NCI-H446 (cell line): ENCODE measurements around the gene METTL1.
"Not testable (repeated sequence)": the region's sequence is repeated elsewhere in the genome, so short reads cannot be mapped to it uniquely, and the experiment has no call there.

Experiments
- DNase-seq, 2 experiments: peaks; one replicate each; lab custom pipeline; 2025; lab: John Stamatoyannopoulos, UW

METTL1 gene

DNA sequence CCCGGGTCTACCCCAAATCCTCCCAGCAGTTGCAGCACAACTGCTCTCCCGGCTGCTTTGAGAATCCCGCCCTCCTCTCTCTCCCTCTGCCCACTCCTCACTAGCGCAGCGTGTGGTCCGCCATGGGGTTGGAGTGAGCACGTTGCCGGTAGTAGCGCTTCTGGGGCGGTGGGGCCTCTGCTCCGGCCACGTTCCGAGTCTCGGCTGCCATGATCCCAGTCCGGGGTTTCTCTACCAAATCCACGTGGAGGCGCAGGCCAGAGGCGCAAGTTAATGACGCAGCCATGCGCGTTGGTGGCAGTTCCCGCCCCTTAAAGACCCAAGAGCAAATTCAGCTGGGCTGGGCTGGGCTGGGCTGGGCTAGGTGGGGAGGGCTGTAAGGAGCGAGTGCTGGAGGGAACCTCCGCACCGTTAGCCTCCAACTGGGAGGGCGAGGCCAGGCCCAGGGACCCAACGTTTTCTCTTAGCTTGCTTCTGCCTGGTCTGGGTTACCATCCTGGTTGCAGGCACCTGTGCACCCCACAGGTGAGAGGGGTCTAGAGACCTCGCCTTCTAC is at the start of gene METTL1:
METTL1 (minus strand) TSS at position 233 of the 556 bp plus-strand sequence; CDS start at position 211, 22 bp downstream.
- DNase-seq, result peak; percentile 95

DNA sequence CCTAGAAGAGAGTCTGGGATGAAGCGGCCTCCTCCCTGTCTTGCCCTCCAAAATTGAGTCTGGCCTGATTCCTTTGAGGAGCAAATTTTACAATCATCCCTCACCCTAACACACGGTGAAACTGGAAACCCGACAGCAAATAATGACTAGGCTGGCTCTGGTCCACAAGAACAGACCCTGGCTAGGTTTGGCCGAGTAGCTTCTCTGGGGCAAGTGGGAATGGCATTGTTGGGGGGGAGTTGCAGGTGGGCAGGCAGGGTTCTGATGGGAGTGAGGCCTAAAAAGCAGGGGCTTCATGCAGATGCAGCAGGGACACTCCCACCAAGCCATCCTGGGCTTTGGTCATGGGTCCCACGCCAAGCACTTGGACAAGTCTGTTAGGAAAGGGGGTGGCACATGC is 49.1 kb upstream of the METTL1 start:
- DNase-seq, result peak in 1 of 2 experiments; percentile 47

GRCh38 chr12:57820119-57820518 is 48.2 kb upstream of the METTL1 start:
- not testable (repeated sequence) for DNase-seq

DNA sequence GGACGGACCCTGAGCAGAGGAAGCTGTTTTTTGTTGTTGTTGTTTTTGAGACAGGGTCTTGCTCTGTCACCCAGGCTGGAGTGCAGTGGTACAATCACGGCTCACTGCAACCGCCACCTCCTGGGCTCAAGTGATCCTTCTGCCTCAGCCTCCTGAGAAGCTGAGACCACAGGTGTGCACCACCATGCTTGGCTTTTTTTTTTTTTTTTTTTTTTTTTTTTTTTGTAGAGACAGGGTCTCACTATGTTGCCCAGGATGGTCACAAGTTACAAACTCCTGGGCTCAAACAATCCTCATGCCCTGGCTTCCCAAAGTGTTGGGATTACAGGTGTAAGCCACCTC is 46.1 kb upstream of the METTL1 start:
- DNase-seq, result not testable (repeated sequence)

- DNase-seq, result no peak
Measured at GRCh38 chr12:57817261-57817989, 45.5 kb upstream of the METTL1 start.

DNA sequence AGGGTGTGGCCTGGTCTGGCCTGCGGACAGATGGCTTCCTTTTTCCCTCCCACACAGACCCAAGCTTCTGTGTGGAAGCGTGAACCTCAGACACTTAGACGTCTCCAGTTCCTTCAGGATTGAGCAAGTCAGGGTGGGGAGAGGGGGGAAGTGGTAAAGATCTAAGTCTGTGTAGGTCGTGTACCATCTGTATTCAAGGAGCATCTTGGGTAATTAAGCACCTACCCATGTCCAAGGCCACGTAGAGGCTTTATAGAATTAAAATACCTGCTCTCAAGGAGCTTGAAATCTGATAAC is 44.9 kb upstream of the METTL1 start:
- no peak for DNase-seq

DNA sequence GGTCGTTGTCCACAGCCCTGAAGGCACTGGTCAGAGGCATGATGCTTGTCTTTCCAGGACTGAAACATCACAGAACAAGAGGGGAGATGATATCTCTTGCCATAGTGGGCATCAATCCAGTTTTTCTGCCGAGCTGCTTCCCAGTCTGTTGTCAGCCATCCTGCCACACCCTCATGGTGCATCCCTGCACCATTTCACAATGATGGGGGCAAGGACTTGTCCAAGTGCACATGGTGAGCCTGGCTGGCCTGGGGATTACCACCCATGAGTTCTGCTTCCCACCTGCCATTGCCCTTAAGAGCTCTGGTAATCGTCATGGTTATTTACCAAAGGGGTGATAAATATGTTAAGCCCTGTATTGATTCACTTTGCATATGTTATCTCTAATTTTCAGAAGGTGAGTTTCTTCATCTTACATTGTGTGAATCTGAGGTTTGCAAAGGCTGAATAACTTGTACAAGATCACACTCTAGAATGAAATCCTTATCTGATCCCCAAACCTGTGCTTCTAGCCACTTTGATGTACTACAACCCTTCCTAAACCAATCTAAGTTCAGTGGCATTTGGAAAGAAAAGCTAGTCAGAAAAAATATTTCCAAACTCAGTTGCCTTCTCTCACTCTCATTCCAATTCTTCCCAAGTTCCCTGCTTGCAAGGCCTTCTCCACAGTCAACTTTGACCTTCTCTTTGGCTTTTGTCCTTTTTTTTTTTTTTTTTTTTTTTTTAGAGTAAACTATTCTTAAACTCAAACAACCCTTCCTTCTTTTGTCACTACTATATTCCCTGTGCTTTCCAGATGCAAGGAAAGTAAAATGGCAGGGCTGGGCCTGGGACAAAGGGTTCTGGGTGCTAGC is 44.3 kb upstream of the METTL1 start:
- no peak for DNase-seq

- DNase-seq, result peak in 1 of 2 experiments; percentile 16
Measured at GRCh38 chr12:57815177-57816000, 43.5 kb upstream of the METTL1 start.

DNA sequence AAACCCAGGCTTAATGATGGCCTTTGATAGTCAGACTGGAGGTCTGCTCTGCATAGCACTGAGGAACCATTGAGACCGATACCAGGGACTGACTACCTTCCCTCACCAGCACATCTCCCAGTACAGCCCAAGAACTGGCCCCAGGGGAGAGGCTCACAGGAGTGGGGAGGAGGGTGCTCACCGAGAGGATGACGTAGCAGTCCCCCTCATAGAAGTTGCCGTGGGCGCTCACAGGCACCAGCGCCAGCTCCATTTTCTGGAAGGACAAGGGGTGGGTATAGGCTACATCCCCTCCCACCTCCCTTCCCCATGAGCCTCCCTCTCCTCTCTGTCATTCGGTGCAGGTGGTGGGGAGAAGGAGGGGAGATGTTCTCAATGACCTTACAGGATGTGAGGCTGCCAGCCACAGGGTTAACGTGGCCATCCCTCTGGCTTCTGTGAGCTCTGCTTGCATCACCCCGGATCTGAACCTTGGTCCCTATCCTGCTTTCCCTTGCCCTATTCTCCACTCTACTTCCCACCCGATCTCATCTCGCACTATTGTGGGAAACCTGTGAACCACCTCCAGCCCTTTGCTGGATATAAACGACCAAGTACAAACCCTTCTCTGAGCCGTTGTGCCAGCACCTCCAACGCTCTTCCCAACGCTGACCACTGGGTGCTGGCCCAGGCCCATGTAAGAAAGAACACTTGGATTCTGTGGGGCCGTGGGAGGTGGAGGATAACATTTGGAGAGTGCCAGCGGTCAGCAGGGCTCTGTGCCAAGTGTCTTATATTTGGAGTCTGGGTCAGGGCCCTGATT is 42.3 kb upstream of the METTL1 start:
- no peak for DNase-seq

- DNase-seq, result no peak
Measured at GRCh38 chr12:57813111-57813970, 41.4 kb upstream of the METTL1 start.

DNA sequence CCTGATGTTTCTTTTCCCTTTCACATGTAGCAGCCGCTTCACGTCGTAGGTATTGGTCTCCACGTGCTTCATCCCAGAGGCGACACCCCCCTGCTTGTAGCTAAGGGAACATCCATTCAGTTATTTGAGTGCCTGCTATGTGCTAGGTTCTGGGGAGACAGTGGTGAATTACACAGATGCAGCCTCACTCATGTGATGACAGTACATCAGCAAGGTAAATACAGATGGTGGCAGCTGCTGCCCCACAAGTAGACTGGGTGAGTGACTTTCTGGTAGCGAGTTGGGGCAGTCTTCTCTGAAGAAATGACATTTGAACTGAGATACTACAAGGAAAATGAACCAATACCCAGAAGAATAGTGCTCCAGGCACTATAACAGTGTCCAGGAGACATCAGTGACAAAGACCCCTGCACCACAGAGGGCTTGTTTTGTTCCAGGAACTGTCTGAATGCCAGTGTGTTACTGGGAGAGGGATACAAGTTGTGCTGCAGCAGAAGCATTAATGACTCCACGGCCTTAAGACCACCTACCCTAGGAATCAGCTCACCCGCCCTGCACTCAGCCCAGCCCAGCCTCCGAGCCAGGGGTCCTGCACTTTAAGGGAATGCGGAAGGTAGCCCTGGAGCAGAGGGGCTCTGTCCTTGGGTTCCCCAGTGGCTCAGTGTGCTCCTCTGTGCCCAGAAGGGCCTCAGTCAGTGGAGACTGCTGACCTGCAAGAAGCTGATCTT is 39.3 kb upstream of the METTL1 start:
- DNase-seq, result no peak

- no peak for DNase-seq
Measured at GRCh38 chr12:57810450-57810849, 38.5 kb upstream of the METTL1 start.

DNA sequence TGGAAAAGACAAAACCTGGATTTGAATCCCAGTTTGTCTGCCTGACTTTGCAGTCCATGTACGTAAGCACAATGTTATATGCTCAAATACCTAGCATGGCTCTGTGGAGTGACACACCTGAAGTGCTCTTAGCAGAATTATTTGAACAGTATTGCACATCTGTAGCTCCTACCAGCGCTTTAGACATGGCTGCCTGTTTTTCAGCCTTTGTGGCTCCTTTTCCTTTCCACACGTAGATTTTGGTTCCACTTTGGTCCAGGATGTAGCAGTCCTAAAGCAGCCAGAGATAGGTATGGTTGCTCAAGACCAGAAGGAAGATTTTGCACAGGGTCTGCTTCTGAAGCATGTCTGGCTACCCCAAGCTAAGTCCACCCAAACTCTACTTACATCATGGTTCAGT is 37.5 kb upstream of the METTL1 start:
- DNase-seq, result no peak

GRCh38 chr12:57808351-57808750 is 36.4 kb upstream of the METTL1 start:
- DNase-seq, result no peak

GRCh38 chr12:57807285-57807684 is 35.4 kb upstream of the METTL1 start:
- DNase-seq, result no peak

- DNase-seq, result no peak
Measured at GRCh38 chr12:57806677-57807076, 34.8 kb upstream of the METTL1 start.

GRCh38 chr12:57803319-57803893 is 31.5 kb upstream of the METTL1 start:
- DNase-seq, result peak; percentile 63 to 77

DNA sequence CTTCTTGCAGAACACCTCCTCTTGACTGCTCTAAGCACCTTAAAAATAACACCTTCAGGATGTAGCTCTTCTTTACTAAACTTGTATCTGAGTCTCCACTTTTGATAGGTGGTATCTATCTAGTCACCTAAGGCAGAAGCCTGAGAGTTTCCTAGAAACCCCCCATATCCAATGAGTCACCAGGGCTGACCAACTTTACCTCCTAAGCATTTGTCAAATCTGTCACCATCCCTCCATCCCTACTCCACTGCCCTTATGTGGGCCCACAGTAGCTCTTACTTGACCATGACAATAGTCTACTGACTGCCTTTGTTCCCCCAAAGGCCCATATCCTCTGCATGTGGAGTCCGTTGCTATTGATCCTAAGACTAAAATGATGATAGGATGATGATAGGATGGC is 30.7 kb upstream of the METTL1 start:
- DNase-seq, result no peak

DNA sequence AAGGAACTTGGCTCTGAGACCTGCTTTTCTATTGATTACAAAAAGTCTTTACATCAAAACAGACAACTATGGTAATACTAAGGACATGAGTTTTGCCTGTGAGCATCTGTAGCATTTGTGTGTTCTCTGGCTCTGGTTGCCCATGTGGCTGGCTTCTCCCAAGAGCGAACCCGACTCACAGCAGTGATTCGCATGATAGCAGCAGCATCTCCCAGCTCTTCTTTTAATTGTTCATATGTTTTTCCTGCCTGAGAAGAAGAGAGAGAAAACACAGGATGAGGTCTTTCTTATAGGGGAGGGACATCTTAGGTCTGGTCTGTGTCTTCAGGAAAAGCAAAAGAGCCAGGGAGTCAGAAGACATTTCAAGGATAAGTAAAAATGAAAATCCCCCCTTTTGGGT is 29.1 kb upstream of the METTL1 start:
- no peak for DNase-seq
